Activated naive CD4-positive, alpha-beta T cell (primary cell): ENCODE measurements around the gene NBPF19.
"Not testable (repeated sequence)": the region's sequence is repeated elsewhere in the genome, so short reads cannot be mapped to it uniquely, and the experiment has no call there.

ENCODE experiments used
- DNase-seq, 4 experiments: peaks; one replicate each; lab custom pipeline; 2025; lab: John Stamatoyannopoulos, UW

The NBPF19 gene

DNA sequence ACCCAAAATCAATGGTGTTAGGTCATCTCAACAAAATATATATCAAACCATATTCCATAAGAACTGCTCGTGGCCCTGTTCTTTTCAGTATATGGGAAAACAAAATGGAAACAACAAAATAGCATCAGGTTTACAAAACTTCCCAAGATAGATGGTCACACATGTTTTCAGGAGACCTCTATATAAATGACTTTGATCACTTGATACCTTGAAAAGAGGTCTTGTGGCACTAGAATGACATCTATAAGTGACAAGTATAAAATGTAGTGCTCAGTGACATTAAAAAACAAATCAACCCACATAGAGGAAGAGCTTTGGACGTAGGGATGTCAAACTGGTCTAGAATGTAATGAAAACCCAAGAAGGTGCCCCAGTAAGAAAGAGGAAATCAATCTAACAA lies at the start of gene NBPF19:
NBPF19 (plus strand) TSS at position 301 of the 400 bp plus-strand sequence. CDS start 888 bp downstream, outside the sequence.
- not testable (repeated sequence) for DNase-seq

- DNase-seq, result not testable (repeated sequence)
Observed at GRCh38 chr1:149428317-149428716, 46.5 kb upstream of the NBPF19 start.

GRCh38 chr1:149445451-149445850 lies 29.4 kb upstream of the NBPF19 start:
- DNase-seq, result not testable (repeated sequence)

DNA sequence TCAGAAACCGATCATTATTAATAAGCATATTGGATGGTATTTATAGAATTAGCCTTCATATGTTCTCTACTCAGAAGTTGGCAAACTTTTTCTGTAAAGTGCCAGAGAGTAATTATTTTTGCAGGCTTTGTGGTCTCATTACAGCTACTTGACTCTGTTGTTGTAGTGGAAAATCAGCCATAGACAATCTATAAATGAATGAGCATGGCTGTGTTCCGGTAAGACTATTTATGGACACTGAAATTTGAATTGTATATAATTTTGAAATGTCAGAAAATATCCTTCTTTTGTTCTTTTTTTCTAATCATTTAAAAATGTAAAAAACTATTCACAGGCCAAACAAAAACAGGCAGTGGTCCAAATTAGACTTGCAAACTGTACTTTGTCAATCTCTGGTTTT lies 22.6 kb upstream of the NBPF19 start:
- DNase-seq, result not testable (repeated sequence)

- DNase-seq, result not testable (repeated sequence)
Observed at GRCh38 chr1:149452652-149453051, 22.2 kb upstream of the NBPF19 start.

- DNase-seq, result not testable (repeated sequence)
Observed at GRCh38 chr1:149558350-149558825, 83.5 kb downstream of the NBPF19 start.

GRCh38 chr1:149561806-149562205 lies 87.0 kb downstream of the NBPF19 start:
- DNase-seq, result not testable (repeated sequence)

GRCh38 chr1:149565485-149565884 lies 90.6 kb downstream of the NBPF19 start:
- DNase-seq, result not testable (repeated sequence)

GRCh38 chr1:149572763-149573162 lies 97.9 kb downstream of the NBPF19 start:
- DNase-seq, result not testable (repeated sequence)

DNA sequence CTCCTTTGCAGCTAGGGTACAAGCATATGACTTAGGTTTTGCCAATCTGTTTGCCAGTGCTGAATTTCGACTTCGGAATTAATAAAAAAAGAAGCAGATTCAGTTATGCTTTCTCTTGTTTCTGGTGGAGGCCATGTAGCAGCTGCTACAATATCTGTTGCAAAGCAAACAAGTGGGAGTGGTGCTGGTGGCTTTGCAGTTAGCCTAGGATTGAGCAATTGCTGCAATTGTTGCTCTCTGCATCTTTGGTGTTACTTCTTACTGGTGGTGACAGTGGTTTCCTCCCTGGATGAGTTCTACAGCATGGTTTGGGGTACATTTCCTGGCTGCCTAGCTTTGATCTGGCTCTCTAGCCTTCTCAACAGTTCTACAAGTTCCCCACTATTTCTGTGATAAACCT lies 110.7 kb downstream of the NBPF19 start:
- DNase-seq, result peak in 1 of 4 experiments; percentile 39
